CD4-positive, alpha-beta T cell treated with Interferon alpha-2 for 1 hour (primary cell): ENCODE data around the gene BPTF.
"Not testable (repeated sequence)": the region's sequence is repeated elsewhere in the genome, so short reads cannot be mapped to it uniquely, and the experiment has no call there.

Experiments used
- DNase-seq, 2 donors: peaks; one replicate each; pipeline ENCODE4 v3.0.0-alpha.2; 2020 to 2022

The BPTF gene

DNA sequence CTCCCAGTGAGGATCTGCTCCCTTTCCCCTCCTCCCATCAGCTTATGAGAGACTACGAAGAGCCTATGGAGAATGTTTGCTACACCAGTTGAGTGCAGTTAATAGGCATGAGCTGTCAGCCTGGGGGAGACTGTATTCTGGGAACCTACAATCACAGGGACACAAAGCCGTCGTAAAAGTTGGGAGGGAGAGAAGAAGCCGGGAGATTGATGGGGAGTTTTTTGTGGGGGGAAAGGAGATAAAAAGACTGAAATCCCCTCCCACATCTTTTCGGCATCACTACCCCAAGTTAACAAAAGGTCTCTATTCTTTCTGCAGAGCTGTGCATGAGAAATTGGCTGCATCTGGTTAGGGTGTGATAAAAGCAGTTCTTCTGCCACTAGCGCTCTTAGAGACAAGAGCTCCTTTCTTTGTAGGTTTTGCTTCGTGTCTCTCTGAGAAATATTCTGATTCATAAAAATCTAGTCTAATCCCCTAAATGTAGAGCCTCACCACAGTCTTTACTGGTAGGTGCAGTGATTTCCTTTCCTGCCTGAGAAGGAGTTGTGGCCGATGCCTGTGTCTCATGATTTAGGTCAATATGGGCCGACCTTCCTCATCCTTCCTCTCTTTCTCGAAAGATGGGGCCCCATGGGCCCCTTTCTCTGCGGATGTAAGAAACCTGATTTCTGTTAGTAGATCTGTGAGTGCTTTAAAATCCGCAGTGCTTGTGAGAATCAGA is 77.4 kb downstream of the BPTF start:
- DNase-seq: no peak

DNA sequence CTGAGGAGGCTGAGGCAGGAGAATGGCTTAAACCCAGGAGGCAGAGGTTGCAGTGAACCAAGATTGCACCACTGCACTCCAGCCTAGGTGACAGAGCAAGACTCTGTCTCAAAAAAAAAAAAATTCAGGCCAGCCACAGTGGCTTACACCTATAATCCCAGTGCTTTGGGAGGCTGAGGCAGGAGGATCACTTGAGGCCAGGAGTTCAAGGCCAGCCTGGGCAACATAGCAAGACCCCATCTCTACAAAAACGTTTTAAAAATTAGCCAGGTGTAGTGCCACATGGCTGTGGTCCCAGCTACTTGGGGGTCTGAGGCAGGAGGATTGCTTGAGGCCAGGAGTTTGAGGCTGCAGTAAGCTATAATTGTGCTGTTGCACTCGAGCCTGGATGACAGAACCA is 80.0 kb downstream of the BPTF start:
- DNase-seq: not testable (repeated sequence)

DNA sequence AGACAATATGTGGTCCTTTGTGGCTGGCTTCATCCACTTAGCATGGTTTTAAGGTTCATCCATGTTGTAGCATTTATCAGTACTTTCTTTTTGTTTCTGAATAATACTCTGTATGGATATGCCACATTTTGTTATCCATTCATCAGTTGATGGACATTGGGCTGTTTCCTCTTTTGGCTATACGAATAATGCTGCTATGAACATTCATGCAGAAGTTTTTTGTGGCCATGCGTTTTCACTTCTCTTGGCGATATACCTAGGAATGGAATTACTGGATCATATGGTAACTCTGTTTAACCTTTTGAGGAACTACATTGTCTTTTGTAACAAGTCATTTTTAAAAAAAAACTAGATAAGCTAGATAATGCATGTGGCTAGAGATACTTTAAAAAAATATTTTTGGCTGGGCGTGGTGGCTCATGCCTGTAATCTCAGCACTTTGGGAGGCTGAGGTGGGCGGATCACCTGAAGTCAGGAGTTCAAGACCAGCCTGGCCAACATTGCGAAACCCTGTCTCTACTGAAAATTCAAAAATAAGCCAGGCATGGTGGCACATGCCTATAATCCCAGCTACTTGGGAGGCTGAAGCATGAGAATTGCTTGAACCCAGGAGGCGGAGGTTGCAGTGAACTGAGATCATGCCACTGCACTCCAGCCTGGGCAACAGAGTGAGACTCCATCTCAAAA is 85.0 kb downstream of the BPTF start:
- not testable (repeated sequence) for DNase-seq

DNA sequence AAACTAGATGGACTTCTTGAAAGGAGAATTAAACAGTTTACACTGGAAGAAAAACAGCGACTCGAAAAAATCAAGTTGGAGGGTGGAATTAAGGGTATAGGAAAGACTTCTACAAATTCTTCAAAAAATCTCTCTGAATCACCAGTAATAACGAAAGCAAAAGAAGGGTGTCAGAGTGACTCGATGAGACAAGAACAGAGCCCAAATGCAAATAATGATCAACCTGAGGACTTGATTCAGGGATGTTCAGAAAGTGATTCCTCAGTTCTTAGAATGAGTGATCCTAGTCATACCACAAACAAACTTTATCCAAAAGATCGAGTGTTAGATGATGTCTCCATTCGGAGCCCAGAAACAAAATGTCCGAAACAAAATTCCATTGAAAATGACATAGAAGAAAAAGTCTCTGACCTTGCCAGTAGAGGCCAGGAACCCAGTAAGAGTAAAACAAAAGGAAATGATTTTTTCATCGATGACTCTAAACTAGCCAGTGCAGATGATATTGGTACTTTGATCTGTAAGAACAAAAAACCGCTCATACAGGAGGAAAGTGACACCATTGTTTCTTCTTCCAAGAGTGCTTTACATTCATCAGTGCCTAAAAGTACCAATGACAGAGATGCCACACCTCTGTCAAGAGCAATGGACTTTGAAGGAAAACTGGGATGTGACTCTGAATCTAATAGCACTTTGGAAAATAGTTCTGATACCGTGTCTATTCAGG is 85.9 kb downstream of the BPTF start:
- no peak for DNase-seq

DNA sequence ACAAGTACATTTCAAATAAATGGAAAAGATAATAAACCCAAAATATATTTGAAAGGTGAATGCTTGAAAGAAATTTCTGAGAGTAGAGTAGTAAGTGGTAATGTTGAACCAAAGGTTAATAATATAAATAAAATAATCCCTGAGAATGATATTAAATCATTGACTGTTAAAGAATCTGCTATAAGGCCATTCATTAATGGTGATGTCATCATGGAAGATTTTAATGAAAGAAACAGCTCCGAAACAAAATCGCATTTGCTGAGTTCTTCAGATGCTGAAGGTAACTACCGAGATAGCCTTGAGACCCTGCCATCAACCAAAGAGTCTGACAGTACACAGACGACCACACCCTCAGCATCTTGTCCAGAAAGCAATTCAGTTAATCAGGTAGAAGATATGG is 86.8 kb downstream of the BPTF start:
- DNase-seq: no peak

DNA sequence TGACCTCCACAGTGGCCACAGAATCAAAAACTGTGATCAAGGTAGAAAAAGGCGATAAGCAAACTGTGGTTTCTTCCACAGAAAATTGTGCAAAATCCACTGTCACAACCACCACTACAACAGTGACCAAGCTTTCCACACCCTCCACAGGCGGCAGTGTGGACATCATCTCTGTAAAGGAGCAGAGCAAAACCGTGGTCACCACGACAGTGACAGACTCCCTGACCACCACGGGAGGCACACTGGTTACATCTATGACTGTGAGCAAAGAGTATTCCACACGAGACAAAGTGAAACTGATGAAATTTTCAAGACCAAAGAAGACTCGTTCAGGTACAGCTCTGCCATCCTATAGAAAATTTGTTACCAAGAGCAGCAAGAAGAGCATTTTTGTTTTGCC is 87.4 kb downstream of the BPTF start:
- no peak for DNase-seq

DNA sequence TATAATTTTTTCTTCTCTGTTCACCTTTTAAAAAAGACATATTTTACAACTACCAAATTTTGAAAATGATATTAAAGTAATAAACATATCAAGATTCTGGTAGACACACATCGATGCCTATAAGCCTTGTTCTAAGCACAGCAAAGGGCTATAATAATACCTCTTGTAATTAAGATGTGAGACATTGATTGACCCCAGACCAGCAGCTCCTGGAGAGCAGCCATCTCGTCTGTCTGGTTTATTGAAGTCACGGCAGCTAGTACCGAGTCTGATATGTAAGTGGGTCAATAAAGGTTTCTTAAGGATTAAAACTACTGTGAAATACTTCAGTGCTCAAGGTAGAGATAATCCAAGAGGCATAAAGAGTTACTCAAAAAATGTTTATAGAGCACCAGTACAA is 94.9 kb downstream of the BPTF start:
- DNase-seq: no peak

DNA sequence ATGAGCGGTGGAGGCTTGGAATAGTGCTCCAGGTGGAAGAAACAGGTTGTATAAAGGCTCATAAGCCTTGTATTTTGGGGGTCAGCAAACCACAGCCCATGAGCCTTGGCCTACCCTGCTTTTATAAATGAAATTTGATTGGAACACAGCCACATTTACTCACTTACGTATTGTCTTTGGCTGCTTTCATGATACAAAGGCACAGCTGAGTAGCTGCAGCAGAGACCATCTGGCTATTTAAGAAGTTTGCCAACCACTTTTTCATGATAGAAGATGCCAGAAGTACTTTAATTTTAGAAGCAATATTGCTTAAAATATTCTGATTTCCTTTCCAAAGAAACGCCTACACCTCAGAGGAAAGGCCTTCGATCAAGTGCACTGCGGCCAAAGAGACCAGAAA is 97.2 kb downstream of the BPTF start:
- no peak for DNase-seq

DNA sequence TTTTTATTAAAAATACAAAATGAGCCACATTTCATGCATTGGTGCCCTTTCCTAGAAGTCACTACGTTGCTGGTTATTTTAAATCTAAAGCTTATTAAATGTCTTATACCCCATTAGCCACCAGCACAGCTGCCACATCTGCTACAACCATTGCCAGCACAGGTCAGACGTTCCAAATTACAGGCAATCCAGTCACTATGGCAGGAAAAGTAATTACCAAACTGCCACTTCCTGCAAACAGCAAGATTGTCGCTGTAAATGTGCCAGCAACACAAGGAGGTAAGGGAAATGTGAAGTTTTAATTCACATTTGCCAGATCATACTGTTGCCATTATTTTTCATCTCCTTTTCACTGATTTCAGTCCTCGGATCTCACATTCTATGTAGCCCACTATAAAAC is 103.5 kb downstream of the BPTF start:
- not testable (repeated sequence) for DNase-seq

DNA sequence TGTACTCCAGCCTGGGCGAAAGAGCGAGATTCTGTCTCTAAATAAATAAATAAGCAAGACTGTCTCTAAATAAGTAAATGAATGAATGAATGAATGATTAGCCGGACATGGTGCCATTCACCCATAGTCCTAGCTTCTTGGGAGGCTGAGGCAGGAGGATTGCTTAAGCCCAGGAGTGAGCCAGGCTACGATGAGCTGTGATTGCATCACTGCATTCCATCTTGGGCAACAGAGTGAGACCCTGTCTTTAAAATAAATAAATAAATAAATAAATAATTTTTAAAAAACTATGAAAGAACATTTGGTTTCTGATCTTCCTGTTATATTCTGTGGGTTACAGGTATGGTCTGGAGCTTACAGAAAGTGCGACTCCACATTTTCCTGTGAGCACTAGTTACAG is 105.9 kb downstream of the BPTF start:
- DNase-seq: no peak

DNA sequence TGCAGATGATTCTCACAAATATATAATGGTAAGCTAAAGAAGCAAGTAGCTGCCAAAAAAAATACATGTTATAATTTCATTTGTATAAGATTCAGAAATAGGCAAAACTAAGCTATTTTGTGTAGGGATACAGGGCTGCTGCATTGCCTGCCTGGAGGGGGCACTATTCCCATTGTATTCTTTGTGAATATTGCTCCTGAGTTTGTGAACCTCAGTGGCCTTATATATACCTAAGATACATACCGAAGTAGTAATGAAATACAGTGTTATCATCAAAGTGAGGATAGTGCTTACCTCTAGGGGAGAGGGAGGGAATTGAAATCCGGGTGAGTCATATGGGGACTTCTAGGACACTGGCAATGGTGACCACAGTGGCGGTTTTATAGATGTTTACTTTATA is 117.5 kb downstream of the BPTF start:
- peak in 1 of 2 donors; percentile 15 for DNase-seq

DNA sequence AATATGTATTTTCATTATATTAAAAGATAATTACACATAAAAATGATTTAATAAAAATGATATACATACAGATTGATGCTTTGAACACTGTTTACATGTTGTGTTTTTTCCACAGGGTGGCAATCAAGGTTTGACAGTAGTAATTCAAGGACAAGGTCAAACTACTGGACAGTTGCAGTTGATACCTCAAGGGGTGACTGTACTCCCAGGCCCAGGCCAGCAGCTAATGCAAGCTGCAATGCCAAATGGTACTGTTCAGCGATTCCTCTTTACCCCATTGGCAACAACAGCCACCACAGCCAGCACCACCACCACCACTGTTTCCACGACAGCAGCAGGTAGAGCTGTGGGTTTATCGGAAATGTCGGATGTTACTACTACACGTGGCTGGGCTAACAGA is 118.7 kb downstream of the BPTF start:
- no peak for DNase-seq

DNA sequence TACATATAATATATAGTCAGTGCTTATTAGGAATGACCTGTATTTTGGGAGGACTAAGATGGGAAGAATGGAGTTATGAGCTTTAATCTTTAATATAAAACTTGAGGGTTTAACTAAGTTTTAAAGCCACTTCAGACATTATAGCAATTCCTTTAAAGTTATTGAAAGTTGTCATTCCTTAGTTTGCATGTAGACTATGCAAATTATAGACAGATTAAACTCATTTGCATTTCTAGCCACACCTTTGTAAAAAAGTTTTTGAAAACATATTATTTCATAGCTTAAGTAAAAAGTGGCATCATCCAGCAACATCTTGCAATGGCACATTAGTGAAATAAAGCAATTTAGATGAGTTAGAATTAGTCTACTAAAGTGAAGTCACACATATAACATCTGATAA is 121.2 kb downstream of the BPTF start:
- no peak for DNase-seq

DNA sequence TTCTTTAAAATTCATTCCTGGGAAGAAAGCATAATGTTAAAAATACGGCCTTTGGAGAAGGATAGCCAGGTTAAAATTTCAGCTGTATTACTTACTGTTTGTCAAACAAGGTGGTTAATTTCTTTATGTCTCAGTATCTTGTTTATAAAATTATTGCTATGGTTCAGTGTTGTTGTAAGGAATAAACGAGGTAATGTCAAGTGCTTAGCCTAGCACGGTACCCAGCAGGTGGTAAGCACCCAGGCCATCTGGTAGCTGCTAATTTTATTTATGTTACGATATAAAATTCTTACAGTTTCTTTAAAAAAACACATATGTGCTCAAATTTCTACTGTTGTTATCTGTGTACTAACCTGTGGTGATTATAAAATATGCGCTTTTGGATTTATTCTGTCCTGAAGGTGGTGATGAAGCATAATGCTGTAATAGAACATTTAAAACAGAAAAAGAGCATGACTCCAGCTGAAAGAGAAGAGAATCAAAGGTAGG is 122.1 kb downstream of the BPTF start:
- no peak for DNase-seq

DNA sequence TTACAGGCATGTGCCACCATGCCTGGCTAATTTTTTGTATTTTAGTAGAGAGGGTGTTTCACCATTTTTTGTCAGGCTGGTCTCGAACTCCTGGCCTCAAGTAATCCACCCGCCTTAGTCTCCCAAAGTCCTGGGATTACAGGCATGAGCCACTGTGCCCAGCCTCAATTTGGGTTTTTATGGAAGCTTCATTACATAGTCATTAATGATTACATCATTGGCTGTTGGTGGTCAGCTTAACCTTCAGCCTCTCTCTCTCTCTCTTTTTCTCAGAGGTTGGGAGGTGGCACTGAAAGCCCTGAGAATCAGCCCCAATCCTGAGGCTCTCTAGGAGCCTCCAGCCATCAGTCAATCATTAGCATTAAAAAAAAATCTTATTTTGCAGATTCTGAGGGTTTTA is 125.6 kb downstream of the BPTF start:
- no peak for DNase-seq

DNA sequence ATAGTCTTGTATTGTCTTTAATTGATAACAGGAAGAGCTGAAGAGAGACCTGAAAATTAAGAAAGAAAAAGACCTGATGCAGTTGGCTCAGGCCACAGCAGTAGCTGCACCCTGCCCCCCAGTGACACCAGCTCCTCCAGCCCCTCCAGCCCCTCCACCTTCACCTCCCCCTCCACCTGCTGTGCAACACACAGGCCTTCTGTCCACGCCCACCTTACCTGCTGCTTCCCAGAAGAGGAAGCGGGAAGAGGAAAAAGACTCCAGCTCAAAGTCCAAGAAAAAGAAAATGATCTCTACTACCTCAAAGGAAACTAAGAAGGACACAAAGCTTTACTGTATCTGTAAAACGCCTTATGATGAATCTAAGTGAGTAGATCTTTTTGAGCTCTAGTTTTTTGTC is 134.2 kb downstream of the BPTF start:
- no peak for DNase-seq

DNA sequence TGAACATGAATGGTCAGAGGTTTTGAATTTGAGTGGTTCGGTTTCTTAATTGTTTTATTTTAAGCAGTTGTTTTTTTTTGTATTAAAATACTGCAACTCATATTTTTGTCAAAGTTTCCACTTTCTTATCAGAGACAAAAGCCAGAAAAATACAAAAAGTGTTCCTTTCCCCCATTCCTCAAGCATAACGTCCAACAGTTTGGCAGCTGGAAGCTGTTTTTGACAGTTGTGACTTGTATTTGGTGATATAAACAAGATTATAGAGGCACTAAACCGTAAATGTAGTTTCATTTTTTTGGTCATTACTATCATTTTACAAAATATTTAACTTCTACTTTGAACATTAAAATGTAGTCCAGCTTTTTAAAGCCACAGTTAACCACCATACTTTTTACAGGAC is 135.0 kb downstream of the BPTF start:
- DNase-seq: not testable (repeated sequence)

DNA sequence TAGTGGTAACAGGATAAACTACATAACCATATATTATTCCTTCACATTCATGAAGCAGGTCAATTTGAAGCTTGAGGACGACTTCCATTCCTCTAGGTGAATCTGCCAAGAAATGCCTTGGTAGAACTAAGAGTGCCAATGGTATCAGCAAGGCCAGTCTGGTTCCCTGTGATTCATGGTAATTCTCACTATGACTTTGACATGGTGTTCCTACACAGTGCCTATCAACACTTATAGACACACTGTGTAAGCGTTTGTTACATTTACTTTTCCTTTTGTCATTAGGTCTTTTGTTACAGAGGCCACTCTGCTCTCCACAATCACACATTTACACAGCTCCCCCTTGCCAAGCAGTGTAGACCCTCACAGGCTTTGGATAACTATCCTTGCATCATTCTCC is 136.9 kb downstream of the BPTF start:
- not testable (repeated sequence) for DNase-seq

DNA sequence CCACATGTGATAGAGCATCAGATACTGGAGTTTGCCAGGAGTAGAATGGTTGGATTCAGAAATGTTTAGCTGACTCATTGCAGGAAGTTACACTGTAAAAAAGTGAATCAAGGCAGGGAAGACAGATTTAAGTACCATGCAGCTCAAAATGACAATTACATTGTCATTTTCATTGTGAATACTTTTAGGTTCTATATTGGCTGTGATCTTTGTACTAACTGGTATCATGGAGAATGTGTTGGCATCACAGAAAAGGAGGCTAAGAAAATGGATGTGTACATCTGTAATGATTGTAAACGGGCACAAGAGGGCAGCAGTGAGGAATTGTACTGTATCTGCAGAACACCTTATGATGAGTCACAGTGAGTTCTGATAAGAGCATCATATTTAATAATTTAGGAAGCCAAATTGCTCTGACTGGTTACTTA is 137.9 kb downstream of the BPTF start:
- peak; percentile 71 to 79 for DNase-seq

DNA sequence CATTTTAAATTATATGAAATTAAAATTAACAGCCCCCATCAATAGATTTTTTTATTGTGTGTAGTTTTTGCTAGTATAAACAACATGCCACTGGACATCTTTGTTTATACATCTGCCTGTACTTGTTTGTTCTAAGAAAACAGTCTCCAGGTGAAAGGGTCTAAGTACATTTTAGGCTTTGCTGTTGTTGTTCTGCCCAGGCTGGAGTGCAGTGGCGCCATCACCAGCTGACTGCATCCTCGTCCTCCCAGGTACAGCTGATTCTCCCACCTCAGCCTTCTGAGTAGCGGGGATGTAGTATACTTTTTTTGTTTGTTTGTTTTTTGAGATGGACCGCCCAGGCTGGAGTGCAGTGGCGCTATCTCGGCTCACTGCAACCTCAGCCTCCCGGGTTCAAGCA is 145.5 kb downstream of the BPTF start:
- no peak for DNase-seq

DNA sequence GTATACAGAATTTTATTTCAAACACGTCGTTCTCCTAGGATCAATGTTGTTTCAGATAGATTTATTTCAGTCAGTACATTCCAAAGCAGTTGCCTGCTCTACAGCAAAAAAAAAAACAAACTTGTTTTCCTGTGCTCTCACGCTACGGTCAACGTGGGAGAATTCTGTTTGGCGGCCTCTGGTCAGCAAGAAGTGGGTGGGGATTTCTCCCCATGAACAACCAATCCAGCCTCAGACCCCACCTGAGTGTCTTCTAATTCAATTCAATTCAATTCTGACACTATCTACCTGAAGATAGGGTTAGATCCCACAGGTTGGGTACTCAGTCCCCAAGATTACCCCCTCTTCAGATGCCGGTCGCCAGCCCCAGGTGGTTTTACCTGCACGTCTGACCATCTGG is 148.9 kb downstream of the BPTF start:
- DNase-seq: no peak

DNA sequence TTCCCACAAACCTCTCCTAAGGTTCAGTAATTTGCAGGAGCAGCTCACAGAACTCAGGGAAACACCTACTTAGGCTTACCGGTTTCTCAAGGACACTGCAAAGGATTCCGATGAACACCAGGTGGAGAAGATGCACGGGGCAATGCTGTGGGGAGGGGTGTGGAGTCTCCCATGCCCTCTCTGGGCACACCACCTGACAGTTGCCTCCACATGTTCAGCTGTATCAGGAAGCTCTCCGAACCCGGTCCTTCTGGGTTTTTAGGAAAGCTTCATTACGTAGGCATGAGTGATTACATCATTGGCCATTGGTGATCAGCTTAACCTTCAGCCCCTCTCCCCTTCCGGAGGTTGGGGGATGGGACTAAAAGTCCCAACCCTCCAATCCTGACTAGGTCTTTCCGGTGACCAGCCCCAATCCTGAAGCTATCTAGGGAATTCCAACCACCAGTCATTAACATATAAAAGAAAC is 149.3 kb downstream of the BPTF start:
- no peak for DNase-seq

DNA sequence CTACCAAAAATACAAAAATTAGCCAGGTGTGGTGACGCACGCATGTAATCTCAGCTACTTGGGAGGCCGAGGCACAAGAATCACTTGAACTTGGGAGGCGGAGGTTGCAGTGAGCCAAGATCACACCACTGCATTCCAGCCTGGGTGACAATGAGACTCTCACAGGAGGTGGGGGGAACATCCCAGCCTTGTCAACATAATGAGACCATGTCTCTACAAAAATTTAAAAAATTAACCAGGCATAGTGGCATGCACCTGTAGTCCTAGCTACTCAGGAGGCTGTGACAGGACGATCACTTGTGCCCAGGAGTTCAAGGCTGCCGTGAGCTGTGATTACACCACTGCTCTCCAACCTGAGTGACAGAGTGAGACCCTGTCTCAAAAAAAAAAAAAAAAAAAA is 151.0 kb downstream of the BPTF start:
- DNase-seq: not testable (repeated sequence)

DNA sequence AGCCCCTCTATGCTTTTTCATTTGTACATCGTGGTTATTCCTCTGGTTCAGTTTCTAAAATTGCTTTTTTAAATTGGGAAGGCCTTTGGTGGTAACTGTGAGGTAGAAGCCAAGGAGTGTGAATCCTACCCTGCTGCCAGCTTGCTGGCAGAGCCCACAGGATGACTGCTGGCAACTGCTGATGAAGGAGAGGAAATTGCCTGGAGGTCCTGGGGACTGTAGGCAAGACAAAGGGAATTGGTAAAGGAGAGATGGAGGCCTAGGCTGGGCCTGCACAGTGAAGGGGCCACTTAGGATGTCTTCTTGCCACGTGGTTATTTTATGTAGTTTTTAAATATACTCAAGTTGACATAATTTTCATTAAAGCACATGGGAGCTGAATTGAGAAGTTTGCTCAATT is 155.2 kb downstream of the BPTF start:
- DNase-seq: no peak
